PC-3 (cell line): ENCODE results near the gene ZFYVE19.

Experiments
- CTCF ChIP-seq: fragments of 300-600 bp; sonication (generic); conservative IDR thresholded peaks from 2 replicates; pipeline ENCODE4 v1.5.1; 2017; ENCODE audit warnings: antibody characterized with exemption, low read depth, mild to moderate bottlenecking, low read length
- EZH2 ChIP-seq: fragments of 300-600 bp; sonication (generic); IDR thresholded peaks from one replicate; pipeline ENCODE4 v1.6.1; 2017; ENCODE audit warnings: antibody characterized with exemption, mild to moderate bottlenecking, low read length; ENCODE audit not compliant: unreplicated experiment
- EZH2phosphoT487 ChIP-seq: fragments of 300-600 bp; sonication (generic); IDR thresholded peaks from 2 replicates; pipeline ENCODE4 v1.6.1; 2018; ENCODE audit warnings: mild to moderate bottlenecking, antibody characterized with exemption, low read length, borderline replicate concordance

- no peak for TF ChIP-seq CTCF
- no peak for TF ChIP-seq EZH2phosphoT487
- no peak for TF ChIP-seq EZH2
Measured at GRCh38 chr15:40845036-40845435, 38.1 kb downstream of the ZFYVE19 start.
